Pancreas (tissue), 10 donors: ENCODE measurements around the gene CCDC97. TPM values are rescaled to one million over a fixed set of nuclear protein-coding genes. Genes with fewer than 3 reads are reported as not detected.

Source experiments
- ATAC-seq, 4 donors: fragments of 200-7000 bp; cut with Tn5 transposase; one replicate each; pipeline versions ENCODE4 v1.8.0 to v1.9.1; 2020; ENCODE audit warnings: mild to moderate bottlenecking in 4 of 4, moderate library complexity in 4 of 4
- DNase-seq, 6 donors: peaks; one replicate each; pipeline ENCODE4 v3.0.0-alpha.2; 2020
- FAIRE-seq: peaks from 2 replicates; lab custom pipeline; 2012; peaks lifted over from hg19 to GRCh38; lab: Jason Lieb, UNC
- H3K27ac ChIP-seq, 4 donors: fragments of 200-600 bp; sonication (generic); 1 replicate in 3 of 4; 2 replicates in 1 of 4; pipeline versions ENCODE4 v1.5.0 to v1.8.0; 2020
- H3K27me3 ChIP-seq, 4 donors: fragments of 200-600 bp; one replicate each; pipeline ENCODE4 v1.8.0; 2021
- H3K36me3 ChIP-seq, 3 donors: fragments of 200-600 bp; sonication (generic) in 1 of 3; one replicate each; pipeline versions ENCODE4 v1.5.0 to v1.8.0; 2020 to 2021
- H3K4me1 ChIP-seq, 3 donors: fragments of 200-600 bp; one replicate each; pipeline ENCODE4 v1.8.0; 2021
- H3K4me3 ChIP-seq, 4 donors: fragments of 200-600 bp; sonication (generic) in 2 of 4; one replicate each; pipeline versions ENCODE4 v1.5.0 to v1.8.0; 2020 to 2021
- H3K9me3 ChIP-seq, 4 donors: fragments of 200-600 bp; one replicate each; pipeline ENCODE4 v1.8.0; 2021
- WGBS, 2 donors: extraction: QIAGEN DNeasy Blood & Tissue Kit; methylation state at CpG; one replicate each; pipeline ENCODE4 v1.1.7; 2013; 5-methylcytosine and 5-hydroxymethylcytosine counted together
- intact Hi-C, 3 donors: fragments of 100-400 bp; cut with DNase I; formaldehyde crosslinking; loops; one replicate each; pipeline versions ENCODE4 v1.11.1 to v1.14.2; 2022
- polyA plus RNA-seq, 2 donors: library from polyadenylated mRNA; stranded (reverse); fragments of 200-250 nt; gene quantifications; one replicate each; pipeline ENCODE4 v1.2.3, GENCODE V29; 2013
- total RNA-seq, 6 donors: library from RNA; stranded (reverse); fragmentation: NEBNext Ultra II Directional in 4 of 6; extraction: Animal tissue kit (Norgen Biotek cat#: 25700) in 4 of 6; gene quantifications; one replicate each; pipeline versions ENCODE4 v1.2.1 to v1.2.4, GENCODE V29; 2021 to 2023
- TF ChIP-seq, protein P1 (sequence below), 4 donors: fragments of 200-600 bp; sonication (generic) in 3 of 4; IDR thresholded peaks; one replicate each; pipeline versions ENCODE4 v1.5.0 to v1.8.0; 2021; ENCODE audit warnings: antibody characterized with exemption in 4 of 4
- donor health status: healthy with polysubstance abuse.
- donor health status: DM: no; HTN: no; CAD: no; lungs with moderate emphysema.
- donor health status: DM: no; HTN: no; CAD: no.
- donor health status: control.
- donor health status: control.
- donor health status: Bipolar disorder and iron deficiency.
- donor health status: DM: yes; HTN: yes; CAD: no.
- donor health status: DM: no; HTN: no; CAD: no.
- donor health status: DM: no; HTN: no; CAD: no.
- donor health status: DM: yes; HTN: yes; CAD: no.

CCDC97 gene
- total and polyA plus RNA-seq, 8 donors: 9.4 to 19.2 (median 12.6) TPM

DNA sequence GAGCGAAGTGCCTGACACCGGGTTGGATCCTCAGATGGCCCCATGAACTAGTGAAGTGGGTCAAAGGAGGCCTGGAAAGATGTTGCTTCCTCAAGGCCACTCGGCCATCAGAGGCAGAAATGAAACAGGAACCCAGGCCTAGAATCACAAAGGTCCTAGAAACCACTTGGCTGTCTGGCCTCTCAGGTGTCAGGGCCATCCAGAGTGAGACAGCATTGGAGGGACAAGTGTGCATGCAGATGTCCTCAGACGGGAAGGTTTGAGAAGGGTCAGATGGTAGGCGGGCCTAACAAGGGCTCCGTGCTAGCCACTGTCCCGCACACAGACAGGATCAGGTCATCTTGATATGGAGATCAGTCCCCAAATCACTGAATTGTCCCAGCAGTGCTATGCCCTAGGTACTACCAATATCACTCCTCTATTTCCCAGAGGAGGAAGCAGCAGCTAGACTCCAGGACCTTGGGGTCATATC, 14.3 kb downstream of the CCDC97 start:
- no peak overlapping the region for H3K4me3 ChIP-seq
- intact Hi-C loops: no loop called here
- H3K4me1 ChIP-seq: peaks cover 0 to 23% (median 0%) of the 10 kb centered on the region in 3 donors

DNA sequence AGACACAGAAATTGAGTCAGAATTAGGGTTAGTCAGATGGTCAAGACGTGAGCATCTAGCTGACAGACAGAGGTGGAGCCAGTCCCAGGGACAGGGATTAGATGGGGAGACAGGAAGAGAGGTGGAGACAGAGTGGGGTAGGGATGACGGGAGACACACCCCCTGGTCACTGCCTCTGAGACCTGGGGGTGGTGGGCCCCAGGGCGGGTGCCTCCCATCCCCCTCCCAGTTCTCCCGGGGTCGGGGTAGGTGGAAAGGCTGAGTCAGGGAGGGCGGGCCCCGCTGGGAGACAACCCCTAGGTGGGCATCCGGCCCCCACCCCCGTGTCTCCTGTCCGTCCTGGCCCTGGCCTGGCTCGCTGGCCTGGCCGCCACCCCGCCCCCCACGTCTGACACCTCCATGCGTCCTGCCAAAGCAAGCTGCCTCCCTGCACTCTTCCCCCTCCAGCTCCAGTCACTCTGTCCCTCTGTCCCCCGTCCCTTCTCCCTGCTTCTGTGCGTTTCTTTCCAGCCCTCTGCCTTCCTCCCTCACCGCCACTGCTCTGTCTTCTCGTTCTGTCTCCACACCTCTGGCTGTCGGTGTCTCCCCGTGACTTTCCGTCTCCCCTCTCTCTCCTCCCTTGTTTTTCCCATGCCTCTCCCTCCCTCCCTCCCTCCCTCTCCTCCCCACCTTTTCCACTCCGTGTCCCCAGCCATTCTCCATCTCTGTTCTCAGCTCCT, 15.1 kb downstream of the CCDC97 start:
- no peak for FAIRE-seq
- no peaks in the 10 kb centered on the region for H3K27me3 ChIP-seq
- H3K4me3 ChIP-seq: peak overlapping the region in 2 of 4 donors; percentile 37 to 48
- H3K9me3 ChIP-seq: no peaks in the 10 kb centered on the region
- peaks cover 0 to 23% (median 0%) of the 10 kb centered on the region in 3 donors for H3K4me1 ChIP-seq
- H3K36me3 ChIP-seq: no peaks in the 10 kb centered on the region
- DNase-seq: peak in 5 of 6 donors; percentile 43 to 80 (median 70)
- 8% methylated on average over 13 to 23 of the region's 23 CpGs for WGBS, 2 donors
- intact Hi-C loops: no loop called here
- TF ChIP-seq, protein P1, sequence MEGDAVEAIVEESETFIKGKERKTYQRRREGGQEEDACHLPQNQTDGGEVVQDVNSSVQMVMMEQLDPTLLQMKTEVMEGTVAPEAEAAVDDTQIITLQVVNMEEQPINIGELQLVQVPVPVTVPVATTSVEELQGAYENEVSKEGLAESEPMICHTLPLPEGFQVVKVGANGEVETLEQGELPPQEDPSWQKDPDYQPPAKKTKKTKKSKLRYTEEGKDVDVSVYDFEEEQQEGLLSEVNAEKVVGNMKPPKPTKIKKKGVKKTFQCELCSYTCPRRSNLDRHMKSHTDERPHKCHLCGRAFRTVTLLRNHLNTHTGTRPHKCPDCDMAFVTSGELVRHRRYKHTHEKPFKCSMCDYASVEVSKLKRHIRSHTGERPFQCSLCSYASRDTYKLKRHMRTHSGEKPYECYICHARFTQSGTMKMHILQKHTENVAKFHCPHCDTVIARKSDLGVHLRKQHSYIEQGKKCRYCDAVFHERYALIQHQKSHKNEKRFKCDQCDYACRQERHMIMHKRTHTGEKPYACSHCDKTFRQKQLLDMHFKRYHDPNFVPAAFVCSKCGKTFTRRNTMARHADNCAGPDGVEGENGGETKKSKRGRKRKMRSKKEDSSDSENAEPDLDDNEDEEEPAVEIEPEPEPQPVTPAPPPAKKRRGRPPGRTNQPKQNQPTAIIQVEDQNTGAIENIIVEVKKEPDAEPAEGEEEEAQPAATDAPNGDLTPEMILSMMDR (IDR thresholded peaks at IDR 0.05): no peak
- peak; percentile 11 to 32 (median 25) for ATAC-seq
- peak overlapping the region in 2 of 4 donors; percentile 66 to 76 for H3K27ac ChIP-seq

More for the DNA sequence above, 14.3 kb downstream of the CCDC97 start:
- H3K9me3 ChIP-seq: no peaks in the 10 kb centered on the region
- no peaks in the 10 kb centered on the region for H3K27me3 ChIP-seq
- H3K36me3 ChIP-seq: no peaks in the 10 kb centered on the region
- no peak for FAIRE-seq
- ATAC-seq: no peak
- 70 to 75% methylated on average over 7 of the region's 7 CpGs for whole genome bisulfite sequencing, 2 donors
- DNase-seq: peak in 1 of 6 donors; percentile 16
- H3K27ac ChIP-seq: peak overlapping the region in 2 of 4 donors; percentile 66 to 76
- TF ChIP-seq, protein P1 (IDR thresholded peaks at IDR 0.05): no peak

DNA sequence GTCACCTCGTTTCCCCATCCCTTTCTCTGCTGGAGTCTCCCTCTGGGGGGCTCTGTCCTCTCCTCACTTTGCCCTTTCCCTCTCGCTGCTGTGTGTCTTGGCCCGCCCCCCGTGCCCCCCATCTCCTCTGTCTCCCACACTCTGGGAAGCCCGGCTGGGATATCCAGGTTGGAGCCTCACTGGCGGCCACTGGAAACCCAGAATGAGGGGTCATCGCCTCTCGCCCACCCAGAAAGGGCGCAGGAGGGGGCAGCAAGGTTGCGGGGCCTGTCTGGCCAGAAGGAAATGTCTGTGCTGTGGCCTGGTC, 15.6 kb downstream of the CCDC97 start:
- intact Hi-C loops: no loop called here
- no peaks in the 10 kb centered on the region for H3K9me3 ChIP-seq
- ATAC-seq (no peak), FAIRE-seq (no peak), DNase-seq (no peak)
- H3K36me3 ChIP-seq: no peaks in the 10 kb centered on the region
- H3K4me1 ChIP-seq: peaks cover 0 to 23% (median 0%) of the 10 kb centered on the region in 3 donors
- TF ChIP-seq, protein P1 (IDR thresholded peaks at IDR 0.05): no peak
- peak overlapping the region in 2 of 4 donors; percentile 37 to 48 for H3K4me3 ChIP-seq
- H3K27me3 ChIP-seq: no peaks in the 10 kb centered on the region
- WGBS, 2 donors: 7% methylated on average over 10 of the region's 10 CpGs
- H3K27ac ChIP-seq: peak overlapping the region in 3 of 4 donors; percentile 17 to 76 (median 66)

DNA sequence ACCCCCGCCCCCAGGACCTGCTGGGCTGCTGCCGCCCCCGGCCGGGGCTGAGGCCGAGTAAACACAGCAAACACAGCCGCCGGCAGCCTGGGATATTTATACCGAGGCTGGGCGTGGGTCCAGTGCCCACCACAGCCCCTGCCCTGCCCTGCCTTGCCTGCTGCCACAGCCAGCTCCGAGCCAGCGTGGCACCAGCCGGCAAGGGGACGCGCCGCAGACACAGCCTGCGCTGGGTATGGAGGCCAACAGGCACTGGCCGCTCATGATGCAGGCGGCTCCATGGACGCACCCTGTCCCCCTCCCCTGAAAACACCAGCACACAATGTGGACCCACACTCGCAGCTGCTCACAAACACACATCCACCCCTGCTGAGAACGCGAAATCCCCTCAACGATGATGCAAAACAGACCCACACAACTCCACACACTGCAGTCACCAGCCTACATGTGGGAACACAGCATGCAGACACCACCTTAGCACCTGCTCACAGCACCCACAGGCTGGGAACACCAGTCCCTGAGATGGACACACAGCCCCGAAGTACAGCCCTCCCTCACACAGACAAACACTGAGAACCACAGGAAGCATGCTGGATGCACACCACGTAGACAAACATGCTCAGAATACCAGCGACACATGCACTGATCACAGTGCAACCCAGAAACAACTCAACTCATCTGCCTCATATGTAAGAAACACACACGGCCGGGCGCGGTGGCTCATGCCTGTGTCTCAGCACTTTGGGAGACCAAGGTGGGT, 16.2 kb downstream of the CCDC97 start:
- DNase-seq: peak in 1 of 6 donors; percentile 55
- intact Hi-C loops: no loop called here
- H3K9me3 ChIP-seq: no peaks in the 10 kb centered on the region
- no peak for FAIRE-seq
- TF ChIP-seq, protein P1 (IDR thresholded peaks at IDR 0.05): no peak
- peak overlapping the region in 3 of 4 donors; percentile 17 to 76 (median 66) for H3K27ac ChIP-seq
- 17 to 23% methylated on average over 29 to 30 of the region's 30 CpGs for WGBS, 2 donors
- no peaks in the 10 kb centered on the region for H3K27me3 ChIP-seq
- peak; percentile 7 to 26 (median 10) for ATAC-seq
- peaks cover 0 to 23% (median 0%) of the 10 kb centered on the region in 3 donors for H3K4me1 ChIP-seq
- no peaks in the 10 kb centered on the region for H3K36me3 ChIP-seq
- peak overlapping the region in 2 of 4 donors; percentile 37 to 48 for H3K4me3 ChIP-seq
